Keratinocyte (primary cell): ENCODE measurements around the gene OSTN. TPM values are rescaled to one million over a fixed set of nuclear protein-coding genes. Genes with fewer than 3 reads are reported as not detected.

Source experiments
- DNase-seq: peaks from one replicate; pipeline ENCODE4 v3.0.0-alpha.2; 2011; ENCODE audit warnings: low read depth, missing footprints, low spot score
- FAIRE-seq: peaks from 2 replicates; lab custom pipeline; 2011; peaks lifted over from hg19 to GRCh38; lab: Jason Lieb, UNC
- H2AFZ ChIP-seq: 2 replicates; pipeline ENCODE4 v1.6.0; 2012; ENCODE audit warnings: low read length, control low read depth, inconsistent platforms; ENCODE audit not compliant: control insufficient read depth
- H3K27ac ChIP-seq: 2 replicates; pipeline ENCODE4 v1.5.1; 2011; ENCODE audit warnings: low read length; ENCODE audit not compliant: control insufficient read depth, insufficient read depth
- H3K27me3 ChIP-seq: 3 replicates; pipeline ENCODE4 v1.6.0; 2011; ENCODE audit warnings: low read length; ENCODE audit not compliant: control insufficient read depth, insufficient read depth; ENCODE audit errors: extremely low read depth
- H3K36me3 ChIP-seq, 2 experiments: 2 replicates in 1 of 2; 3 replicates in 1 of 2; pipeline ENCODE4 v1.5.1; 2011; ENCODE audit warnings: low read length in 2 of 2, mild to moderate bottlenecking in 1 of 2; ENCODE audit not compliant: control insufficient read depth in 2 of 2, insufficient read depth in 2 of 2; ENCODE audit errors: extremely low read depth in 1 of 2
- H3K4me1 ChIP-seq: 3 replicates; pipeline ENCODE4 v1.5.1; 2011; ENCODE audit warnings: low read length; ENCODE audit not compliant: control insufficient read depth, insufficient read depth; ENCODE audit errors: extremely low read depth
- H3K4me2 ChIP-seq: 3 replicates; pipeline ENCODE4 v1.6.0; 2011; ENCODE audit warnings: low read depth, low read length; ENCODE audit not compliant: control insufficient read depth, insufficient read depth; ENCODE audit errors: extremely low read depth
- H3K4me3 ChIP-seq, 3 experiments: fragments of 200-600 bp in 1 of 3; sonication (generic) in 1 of 3; 2 replicates in 2 of 3; 3 replicates in 1 of 3; pipeline ENCODE4 v1.5.1; 2011 to 2016; ENCODE audit warnings: low read length in 3 of 3, mild to moderate bottlenecking in 3 of 3, control low read depth in 2 of 3, inconsistent platforms in 1 of 3, low read depth in 1 of 3, mixed read lengths in 1 of 3, mixed run types in 1 of 3, moderate library complexity in 1 of 3; ENCODE audit not compliant: control insufficient read depth in 2 of 3, insufficient read depth in 2 of 3; ENCODE audit errors: extremely low read depth in 1 of 3
- H3K79me2 ChIP-seq: 2 replicates; pipeline ENCODE4 v1.6.0; 2012; ENCODE audit warnings: low read length; ENCODE audit not compliant: control insufficient read depth, insufficient read depth
- H3K9ac ChIP-seq: 3 replicates; pipeline ENCODE4 v1.6.0; 2011; ENCODE audit warnings: low read length; ENCODE audit not compliant: control insufficient read depth, insufficient read depth; ENCODE audit errors: extremely low read depth
- H3K9me1 ChIP-seq: 3 replicates; pipeline ENCODE4 v1.6.0; 2011; ENCODE audit warnings: low read length; ENCODE audit not compliant: control insufficient read depth, insufficient read depth; ENCODE audit errors: extremely low read depth
- H3K9me3 ChIP-seq: 2 replicates; pipeline ENCODE4 v1.5.1; 2012; ENCODE audit warnings: low read depth, low read length; ENCODE audit not compliant: control insufficient read depth
- H4K20me1 ChIP-seq: 3 replicates; pipeline ENCODE4 v1.6.0; 2011; ENCODE audit warnings: low read length; ENCODE audit not compliant: control insufficient read depth, insufficient read depth; ENCODE audit errors: extremely low read depth
- EZH2 ChIP-seq: IDR thresholded peaks from one replicate; pipeline ENCODE4 v1.6.1; 2012; ENCODE audit warnings: inconsistent platforms, mild to moderate bottlenecking, low read length, moderate library complexity
- dilution Hi-C: fragments of 300-500 bp; cut with MboI; formaldehyde crosslinking; loops from one replicate; pipeline ENCODE4 v1.7.0; 2020; ENCODE audit warnings: low sequenced_read_pairs; ENCODE audit not compliant: extremely low pct_ligation_motif_present
- polyA plus RNA-seq, 5 experiments: library from polyadenylated mRNA; depleted of rRNA in 3 of 5; stranded (reverse) in 3 of 5; stranded (forward) in 1 of 5; unstranded in 1 of 5; fragments of >200 nt; gene quantifications; 1 replicate in 1 of 5; 2 replicates in 3 of 5; 3 replicates in 1 of 5; pipeline versions ENCODE4 v1.2.1 to v1.2.3, GENCODE V29; 2011 to 2012; ENCODE audit warnings: missing spikeins in 2 of 5, low read depth in 1 of 5, low replicate concordance in 1 of 5
- TF ChIP-seq, protein P1 (sequence below), 3 experiments: IDR thresholded peaks in 1 of 3; conservative IDR thresholded peaks in 1 of 3; optimal IDR thresholded peaks in 1 of 3; 2 replicates in 2 of 3; 3 replicates in 1 of 3; pipeline versions ENCODE3 to v1.5.1; 2011; ENCODE audit warnings: low read length in 3 of 3, mild to moderate bottlenecking in 3 of 3, moderate library complexity in 2 of 3, control low read depth in 1 of 3, inconsistent platforms in 1 of 3; ENCODE audit not compliant: insufficient read depth in 2 of 3; ENCODE audit errors: extremely low read depth in 1 of 3

Gene OSTN
- polyA plus RNA-seq, 1 donor (not counting 4 experiments of a cell fraction or from before 2014, with no cell fraction given), result not detected

- Histone ChIP-seq H3K27ac (no peak overlapping the region), H3K4me3 (no peak overlapping the region), H3K36me3 (no peaks in the 10 kb centered on the region), H3K9me1 (no peaks in the 10 kb centered on the region), H3K9me3 (no peaks in the 10 kb centered on the region), H3K9ac (no peak overlapping the region), H3K79me2 (no peaks in the 10 kb centered on the region), H4K20me1 (no peaks in the 10 kb centered on the region), H3K4me1 (no peaks in the 10 kb centered on the region), H2AFZ (no peak overlapping the region), H3K4me2 (no peak overlapping the region), H3K27me3 (no peaks in the 10 kb centered on the region)
- dilution Hi-C loops, result no loop called here
- FAIRE-seq (no peak), DNase-seq (no peak)
- TF ChIP-seq, protein P1, sequence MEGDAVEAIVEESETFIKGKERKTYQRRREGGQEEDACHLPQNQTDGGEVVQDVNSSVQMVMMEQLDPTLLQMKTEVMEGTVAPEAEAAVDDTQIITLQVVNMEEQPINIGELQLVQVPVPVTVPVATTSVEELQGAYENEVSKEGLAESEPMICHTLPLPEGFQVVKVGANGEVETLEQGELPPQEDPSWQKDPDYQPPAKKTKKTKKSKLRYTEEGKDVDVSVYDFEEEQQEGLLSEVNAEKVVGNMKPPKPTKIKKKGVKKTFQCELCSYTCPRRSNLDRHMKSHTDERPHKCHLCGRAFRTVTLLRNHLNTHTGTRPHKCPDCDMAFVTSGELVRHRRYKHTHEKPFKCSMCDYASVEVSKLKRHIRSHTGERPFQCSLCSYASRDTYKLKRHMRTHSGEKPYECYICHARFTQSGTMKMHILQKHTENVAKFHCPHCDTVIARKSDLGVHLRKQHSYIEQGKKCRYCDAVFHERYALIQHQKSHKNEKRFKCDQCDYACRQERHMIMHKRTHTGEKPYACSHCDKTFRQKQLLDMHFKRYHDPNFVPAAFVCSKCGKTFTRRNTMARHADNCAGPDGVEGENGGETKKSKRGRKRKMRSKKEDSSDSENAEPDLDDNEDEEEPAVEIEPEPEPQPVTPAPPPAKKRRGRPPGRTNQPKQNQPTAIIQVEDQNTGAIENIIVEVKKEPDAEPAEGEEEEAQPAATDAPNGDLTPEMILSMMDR (optimal IDR thresholded peaks at IDR 0.05 in 1 of 3, IDR thresholded peaks at IDR 0.05 in 1 of 3, conservative IDR thresholded peaks at IDR 0.05 in 1 of 3; ENCODE audit: extremely low read depth in 1 of 3, insufficient read depth in 2 of 3, low read length in 3 of 3), result no peak
- no peak for TF ChIP-seq EZH2
Measured at GRCh38 chr3:191260431-191261303, 61.6 kb downstream of the OSTN start.

DNA sequence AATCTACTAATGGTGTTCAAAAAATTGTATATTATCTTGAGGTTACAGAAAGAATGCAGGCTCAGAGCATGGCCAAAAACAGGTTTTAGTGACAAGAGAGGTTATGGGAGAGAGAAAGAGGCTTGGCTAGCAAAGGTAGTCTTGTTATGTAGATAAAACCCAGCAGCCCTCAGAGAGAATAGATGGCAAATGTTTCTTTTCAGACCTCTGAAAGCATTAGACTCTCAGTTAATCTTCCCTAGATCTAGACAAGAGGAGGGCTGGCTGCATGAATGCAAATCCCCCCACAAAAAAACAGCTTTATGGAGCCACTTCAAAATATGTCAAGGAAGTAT is 62.2 kb downstream of the OSTN start:
- Histone ChIP-seq H3K9ac (no peak overlapping the region), H3K27ac (no peak overlapping the region), H3K4me3 (no peak overlapping the region), H3K9me1 (no peaks in the 10 kb centered on the region), H3K36me3 (no peaks in the 10 kb centered on the region), H3K4me2 (no peak overlapping the region), H3K79me2 (no peaks in the 10 kb centered on the region), H3K9me3 (no peaks in the 10 kb centered on the region), H3K27me3 (no peaks in the 10 kb centered on the region), H4K20me1 (no peaks in the 10 kb centered on the region), H3K4me1 (no peaks in the 10 kb centered on the region), H2AFZ (no peak overlapping the region)
- dilution Hi-C loops, result no loop called here
- FAIRE-seq (no peak), DNase-seq (no peak)
- TF ChIP-seq, protein P1 (optimal IDR thresholded peaks at IDR 0.05 in 1 of 3, IDR thresholded peaks at IDR 0.05 in 1 of 3, conservative IDR thresholded peaks at IDR 0.05 in 1 of 3; ENCODE audit: extremely low read depth in 1 of 3, insufficient read depth in 2 of 3, low read length in 3 of 3), result no peak
- TF ChIP-seq EZH2, result no peak
